HEK293 (cell line): Measurements from ENCODE around the gene PPP4R4.

Experiments used
- CTCF ChIA-PET: fragments of 350-600 bp; formaldehyde crosslinking; extraction: SDS; loops from one replicate; lab custom pipeline; 2021; ENCODE audit warnings: antibody characterized with exemption; lab: Yijun Ruan, JAX
- POLR2A ChIA-PET: fragments of 300-600 bp; formaldehyde crosslinking; extraction: SDS; loops from one replicate; lab custom pipeline; 2020; ENCODE audit warnings: antibody characterized with exemption, inconsistent platforms; lab: Yijun Ruan, JAX
- H3K27ac ChIP-seq: fragments of 200-500 bp; sonication (Bioruptor generic); 2 replicates; pipeline ENCODE4 v1.5.1; 2014; ENCODE audit warnings: low read depth, low read length, control low read depth, inconsistent platforms; ENCODE audit errors: extremely low read depth
- H3K36me3 ChIP-seq, 2 experiments: fragments of 200-500 bp in 1 of 2; sonication (Bioruptor generic) in 1 of 2; 1 replicate in 1 of 2; 2 replicates in 1 of 2; pipeline ENCODE4 v1.5.1; 2014 to 2017; ENCODE audit warnings: inconsistent platforms in 2 of 2, low read length in 2 of 2; ENCODE audit not compliant: control insufficient read depth in 2 of 2, insufficient read depth in 1 of 2
- H3K4me1 ChIP-seq: fragments of 200-500 bp; sonication (Bioruptor generic); 2 replicates; pipeline ENCODE4 v1.5.1; 2014; ENCODE audit warnings: mild to moderate bottlenecking, low read length, inconsistent platforms; ENCODE audit not compliant: control insufficient read depth, insufficient read depth
- H3K4me3 ChIP-seq: 2 replicates; pipeline ENCODE4 v1.5.1; 2011; ENCODE audit warnings: low read depth, mild to moderate bottlenecking, control low read depth, low read length, moderate library complexity
- H3K9me3 ChIP-seq: fragments of 200-500 bp; sonication (Bioruptor generic); 2 replicates; pipeline ENCODE4 v1.5.1; 2014; ENCODE audit warnings: low read depth, low read length, inconsistent platforms; ENCODE audit not compliant: control insufficient read depth, insufficient read depth
- GLIS2 ChIP-seq: fragments of 450-650 bp; formaldehyde crosslinking; IDR thresholded peaks from 2 replicates; pipeline ENCODE4 v1.5.1; 2016; ENCODE audit warnings: missing biosample characterization, missing genetic modification characterization
- KLF9 ChIP-seq: fragments of 450-650 bp; formaldehyde crosslinking; IDR thresholded peaks from 2 replicates; pipeline ENCODE4 v1.5.1; 2016; ENCODE audit warnings: missing biosample characterization, missing genetic modification characterization, low read depth
- MEIS1 ChIP-seq: sonication (generic); formaldehyde crosslinking; IDR thresholded peaks from 2 replicates; pipeline ENCODE4 v1.8.1; 2022; ENCODE audit warnings: missing genetic modification reagents, mild to moderate bottlenecking, borderline replicate concordance
- OSR2 ChIP-seq: fragments of 450-650 bp; formaldehyde crosslinking; IDR thresholded peaks from 2 replicates; pipeline ENCODE4 v1.5.1; 2016; ENCODE audit warnings: missing biosample characterization, missing genetic modification characterization
- SP3 ChIP-seq: fragments of 450-650 bp; formaldehyde crosslinking; IDR thresholded peaks from 2 replicates; pipeline ENCODE4 v1.5.1; 2016; ENCODE audit warnings: missing biosample characterization, missing genetic modification characterization
- YY2 ChIP-seq: fragments of 450-650 bp; formaldehyde crosslinking; IDR thresholded peaks from 2 replicates; pipeline ENCODE4 v1.5.1; 2016; ENCODE audit warnings: missing biosample characterization, missing genetic modification characterization
- ZBTB20 ChIP-seq: fragments of 450-650 bp; formaldehyde crosslinking; IDR thresholded peaks from 2 replicates; pipeline ENCODE4 v1.5.1; 2016; ENCODE audit warnings: missing biosample characterization, missing genetic modification characterization
- ZFP41 ChIP-seq: fragments of 450-650 bp; formaldehyde crosslinking; IDR thresholded peaks from 2 replicates; pipeline ENCODE4 v1.5.1; 2016; ENCODE audit warnings: missing biosample characterization, missing genetic modification characterization, borderline replicate concordance
- ZNF138 ChIP-seq: fragments of 450-650 bp; formaldehyde crosslinking; IDR thresholded peaks from 2 replicates; pipeline ENCODE4 v1.5.1; 2016; ENCODE audit warnings: missing biosample characterization, missing genetic modification characterization, borderline replicate concordance
- ZNF2 ChIP-seq: fragments of 450-650 bp; formaldehyde crosslinking; IDR thresholded peaks from 2 replicates; pipeline ENCODE4 v1.5.1; 2016; ENCODE audit warnings: missing biosample characterization, missing genetic modification characterization
- ZNF521 ChIP-seq: fragments of 450-650 bp; formaldehyde crosslinking; IDR thresholded peaks from 2 replicates; pipeline ENCODE4 v1.5.1; 2017; ENCODE audit warnings: missing biosample characterization, mild to moderate bottlenecking, missing genetic modification characterization
- ZNF560 ChIP-seq: fragments of 450-650 bp; formaldehyde crosslinking; IDR thresholded peaks from 2 replicates; pipeline ENCODE4 v1.5.1; 2017; ENCODE audit warnings: missing biosample characterization, missing genetic modification characterization, borderline replicate concordance
- ZNF747 ChIP-seq: fragments of 450-650 bp; formaldehyde crosslinking; IDR thresholded peaks from 2 replicates; pipeline ENCODE4 v1.5.1; 2016; ENCODE audit warnings: missing biosample characterization, missing genetic modification characterization
- ZNF830 ChIP-seq: fragments of 450-650 bp; IDR thresholded peaks from 2 replicates; pipeline ENCODE4 v1.5.0; 2018; ENCODE audit warnings: missing biosample characterization, missing genetic modification characterization, low read depth, mild to moderate bottlenecking, moderate library complexity
- ZNF837 ChIP-seq: fragments of 450-650 bp; formaldehyde crosslinking; IDR thresholded peaks from 2 replicates; pipeline ENCODE4 v1.5.1; 2016; ENCODE audit warnings: missing biosample characterization, missing genetic modification characterization
- TF ChIP-seq, protein P1 (sequence below): fragments of 450-650 bp; formaldehyde crosslinking; IDR thresholded peaks from 2 replicates; pipeline ENCODE4 v1.5.1; 2016; ENCODE audit warnings: missing biosample characterization, missing genetic modification characterization
- TF ChIP-seq, protein P2 (sequence below): fragments of 450-650 bp; formaldehyde crosslinking; IDR thresholded peaks from 2 replicates; pipeline ENCODE4 v1.5.1; 2016; ENCODE audit warnings: missing biosample characterization, missing genetic modification characterization, borderline replicate concordance
- TF ChIP-seq, protein P3 (sequence below): fragments of 450-650 bp; formaldehyde crosslinking; IDR thresholded peaks from 2 replicates; pipeline ENCODE4 v1.5.1; 2016; ENCODE audit warnings: missing biosample characterization, missing genetic modification characterization, borderline replicate concordance
- TF ChIP-seq, protein P4 (sequence below): fragments of 450-650 bp; formaldehyde crosslinking; IDR thresholded peaks from 2 replicates; pipeline ENCODE4 v1.5.1; 2016; ENCODE audit warnings: missing biosample characterization, missing genetic modification characterization

Gene PPP4R4

DNA sequence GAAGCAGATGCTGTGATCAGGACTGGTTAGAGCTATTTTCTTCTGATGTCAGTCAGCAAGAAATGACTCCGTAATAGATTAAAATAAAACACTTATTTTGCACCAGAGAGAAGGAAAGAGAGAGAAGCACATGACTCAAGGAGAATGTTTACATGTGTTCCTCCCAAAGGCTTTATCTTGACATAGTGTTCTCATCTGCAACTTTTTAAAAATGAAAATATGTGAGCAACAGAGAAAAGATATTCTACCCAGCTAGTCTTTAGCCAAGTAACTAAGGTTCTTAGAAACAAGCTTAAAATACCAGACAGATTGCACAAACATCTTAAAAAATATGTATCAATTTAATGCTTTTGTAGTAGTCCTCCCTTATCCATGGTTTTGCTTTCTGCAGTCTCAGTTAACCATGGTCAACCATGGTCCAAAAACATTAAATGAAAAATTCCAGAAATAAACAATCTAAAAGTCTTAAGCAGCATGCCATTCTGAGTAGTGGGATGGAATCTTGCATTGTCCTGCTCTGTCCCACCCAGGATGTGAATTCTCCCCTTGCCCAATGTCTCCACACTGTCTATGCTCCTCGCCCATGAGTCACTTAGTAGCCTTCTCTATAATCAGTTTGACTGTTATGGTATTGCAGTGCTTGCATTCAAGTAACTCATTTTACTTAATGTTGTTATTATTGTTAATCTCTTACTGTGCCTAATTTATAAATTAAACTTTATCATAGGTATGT is 109.0 kb downstream of the PPP4R4 start:
- Histone ChIP-seq H3K27ac (no peak overlapping the region), H3K36me3 (no peaks in the 10 kb centered on the region), H3K4me3 (no peak overlapping the region), H3K9me3 (no peaks in the 10 kb centered on the region), H3K4me1 (no peaks in the 10 kb centered on the region)
- ChIA-PET POLR2A (no interaction called here), CTCF (no interaction called here)
- TF ChIP-seq, protein P1, sequence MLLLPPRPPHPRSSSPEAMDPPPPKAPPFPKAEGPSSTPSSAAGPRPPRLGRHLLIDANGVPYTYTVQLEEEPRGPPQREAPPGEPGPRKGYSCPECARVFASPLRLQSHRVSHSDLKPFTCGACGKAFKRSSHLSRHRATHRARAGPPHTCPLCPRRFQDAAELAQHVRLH: no peak
- TF ChIP-seq, protein P2, sequence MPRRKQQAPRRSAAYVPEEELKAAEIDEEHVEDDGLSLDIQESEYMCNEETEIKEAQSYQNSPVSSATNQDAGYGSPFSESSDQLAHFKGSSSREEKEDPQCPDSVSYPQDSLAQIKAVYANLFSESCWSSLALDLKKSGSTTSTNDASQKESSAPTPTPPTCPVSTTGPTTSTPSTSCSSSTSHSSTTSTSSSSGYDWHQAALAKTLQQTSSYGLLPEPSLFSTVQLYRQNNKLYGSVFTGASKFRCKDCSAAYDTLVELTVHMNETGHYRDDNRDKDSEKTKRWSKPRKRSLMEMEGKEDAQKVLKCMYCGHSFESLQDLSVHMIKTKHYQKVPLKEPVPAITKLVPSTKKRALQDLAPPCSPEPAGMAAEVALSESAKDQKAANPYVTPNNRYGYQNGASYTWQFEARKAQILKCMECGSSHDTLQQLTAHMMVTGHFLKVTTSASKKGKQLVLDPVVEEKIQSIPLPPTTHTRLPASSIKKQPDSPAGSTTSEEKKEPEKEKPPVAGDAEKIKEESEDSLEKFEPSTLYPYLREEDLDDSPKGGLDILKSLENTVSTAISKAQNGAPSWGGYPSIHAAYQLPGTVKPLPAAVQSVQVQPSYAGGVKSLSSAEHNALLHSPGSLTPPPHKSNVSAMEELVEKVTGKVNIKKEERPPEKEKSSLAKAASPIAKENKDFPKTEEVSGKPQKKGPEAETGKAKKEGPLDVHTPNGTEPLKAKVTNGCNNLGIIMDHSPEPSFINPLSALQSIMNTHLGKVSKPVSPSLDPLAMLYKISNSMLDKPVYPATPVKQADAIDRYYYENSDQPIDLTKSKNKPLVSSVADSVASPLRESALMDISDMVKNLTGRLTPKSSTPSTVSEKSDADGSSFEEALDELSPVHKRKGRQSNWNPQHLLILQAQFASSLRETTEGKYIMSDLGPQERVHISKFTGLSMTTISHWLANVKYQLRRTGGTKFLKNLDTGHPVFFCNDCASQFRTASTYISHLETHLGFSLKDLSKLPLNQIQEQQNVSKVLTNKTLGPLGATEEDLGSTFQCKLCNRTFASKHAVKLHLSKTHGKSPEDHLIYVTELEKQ (tag by site-specific recombination): no peak
- no peak for TF ChIP-seq OSR2 (tag by site-specific recombination)
- TF ChIP-seq GLIS2: no peak
- no peak for TF ChIP-seq ZNF830 (tag by site-specific recombination)
- no peak for TF ChIP-seq YY2
- TF ChIP-seq ZNF2 (tag by site-specific recombination): no peak
- TF ChIP-seq, protein P3, sequence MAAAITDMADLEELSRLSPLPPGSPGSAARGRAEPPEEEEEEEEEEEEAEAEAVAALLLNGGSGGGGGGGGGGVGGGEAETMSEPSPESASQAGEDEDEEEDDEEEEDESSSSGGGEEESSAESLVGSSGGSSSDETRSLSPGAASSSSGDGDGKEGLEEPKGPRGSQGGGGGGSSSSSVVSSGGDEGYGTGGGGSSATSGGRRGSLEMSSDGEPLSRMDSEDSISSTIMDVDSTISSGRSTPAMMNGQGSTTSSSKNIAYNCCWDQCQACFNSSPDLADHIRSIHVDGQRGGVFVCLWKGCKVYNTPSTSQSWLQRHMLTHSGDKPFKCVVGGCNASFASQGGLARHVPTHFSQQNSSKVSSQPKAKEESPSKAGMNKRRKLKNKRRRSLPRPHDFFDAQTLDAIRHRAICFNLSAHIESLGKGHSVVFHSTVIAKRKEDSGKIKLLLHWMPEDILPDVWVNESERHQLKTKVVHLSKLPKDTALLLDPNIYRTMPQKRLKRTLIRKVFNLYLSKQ: no peak
- TF ChIP-seq, all 188 proteins: peak for 0

DNA sequence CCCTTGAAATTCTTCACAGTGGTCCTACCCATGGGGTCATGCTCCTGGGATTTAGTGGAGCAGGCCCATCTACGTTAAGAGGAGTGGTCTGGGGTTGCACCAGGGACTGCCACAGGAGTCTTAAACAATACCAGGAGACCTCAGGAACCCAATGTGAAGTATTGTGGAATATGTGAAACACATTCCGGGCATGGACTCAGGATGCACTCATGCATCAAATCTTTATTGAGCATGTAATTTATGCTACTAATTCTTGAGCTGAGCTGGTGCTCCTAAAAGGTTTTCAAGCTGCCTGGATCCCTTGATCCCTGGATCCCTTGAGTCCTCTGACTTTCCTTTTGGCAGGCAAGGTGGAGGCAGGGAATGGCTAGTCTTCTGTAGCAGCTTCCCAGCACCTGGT is 110.1 kb downstream of the PPP4R4 start:
- Histone ChIP-seq H3K9me3 (no peaks in the 10 kb centered on the region), H3K36me3 (no peaks in the 10 kb centered on the region), H3K4me3 (no peak overlapping the region), H3K27ac (no peak overlapping the region), H3K4me1 (no peaks in the 10 kb centered on the region)
- TF ChIP-seq ZFP41 (no peak), ZNF138 (tag by site-specific recombination) (no peak), SP3 (tag by site-specific recombination) (no peak), ZNF837 (tag by site-specific recombination) (no peak), ZNF560 (no peak), ZNF747 (tag by site-specific recombination) (no peak), ZNF521 (tag by site-specific recombination) (no peak), ZBTB20 (tag by site-specific recombination) (no peak), KLF9 (tag by site-specific recombination) (no peak), MEIS1 (CRISPR knock-in tag) (no peak)
- TF ChIP-seq, protein P4, sequence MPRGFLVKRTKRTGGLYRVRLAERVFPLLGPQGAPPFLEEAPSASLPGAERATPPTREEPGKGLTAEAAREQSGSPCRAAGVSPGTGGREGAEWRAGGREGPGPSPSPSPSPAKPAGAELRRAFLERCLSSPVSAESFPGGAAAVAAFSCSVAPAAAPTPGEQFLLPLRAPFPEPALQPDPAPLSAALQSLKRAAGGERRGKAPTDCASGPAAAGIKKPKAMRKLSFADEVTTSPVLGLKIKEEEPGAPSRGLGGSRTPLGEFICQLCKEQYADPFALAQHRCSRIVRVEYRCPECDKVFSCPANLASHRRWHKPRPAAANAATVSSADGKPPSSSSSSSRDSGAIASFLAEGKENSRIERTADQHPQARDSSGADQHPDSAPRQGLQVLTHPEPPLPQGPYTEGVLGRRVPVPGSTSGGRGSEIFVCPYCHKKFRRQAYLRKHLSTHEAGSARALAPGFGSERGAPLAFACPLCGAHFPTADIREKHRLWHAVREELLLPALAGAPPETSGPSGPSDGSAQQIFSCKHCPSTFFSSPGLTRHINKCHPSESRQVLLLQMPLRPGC (tag by site-specific recombination): no peak
- ChIA-PET CTCF (no interaction called here), POLR2A (no interaction called here)
